Adipocyte (in vitro differentiated cells): Measurements from ENCODE around the gene ANGPTL4.
A peak's percentile ranks its signal among the peaks of the same experiment; 100 is the strongest.
"Not testable (repeated sequence)": the region's sequence is repeated elsewhere in the genome, so short reads cannot be mapped to it uniquely, and the experiment has no call there.

ENCODE experiments used
- DNase-seq: peaks from one replicate; pipeline ENCODE4 v3.0.0-alpha.2; 2015; ENCODE audit warnings: low read depth
- H3K27me3 ChIP-seq: replicated peaks from 2 replicates; pipeline ENCODE4 v1.7.0; 2013; ENCODE audit warnings: mild to moderate bottlenecking, low read length, moderate library complexity; ENCODE audit not compliant: control insufficient read depth, insufficient read depth
- H3K36me3 ChIP-seq: 2 replicates; pipeline ENCODE4 v1.7.0; 2013; ENCODE audit warnings: low read length, mild to moderate bottlenecking, moderate library complexity; ENCODE audit not compliant: control insufficient read depth, insufficient read depth, severe bottlenecking
- H3K4me1 ChIP-seq: 2 replicates; pipeline ENCODE4 v1.7.0; 2013; ENCODE audit warnings: mild to moderate bottlenecking, low read length, moderate library complexity; ENCODE audit not compliant: control insufficient read depth, insufficient read depth
- H3K4me3 ChIP-seq: 2 replicates; pipeline ENCODE4 v1.7.0; 2013; ENCODE audit warnings: mild to moderate bottlenecking, low read length, moderate library complexity
- H3K9ac ChIP-seq: 2 replicates; pipeline ENCODE4 v1.7.0; 2013; ENCODE audit warnings: mild to moderate bottlenecking, low read length, moderate library complexity
- H3K9me3 ChIP-seq: 2 replicates; pipeline ENCODE4 v1.7.0; 2013; ENCODE audit warnings: mild to moderate bottlenecking, low read length, moderate library complexity; ENCODE audit not compliant: control insufficient read depth

The ANGPTL4 gene

DNA sequence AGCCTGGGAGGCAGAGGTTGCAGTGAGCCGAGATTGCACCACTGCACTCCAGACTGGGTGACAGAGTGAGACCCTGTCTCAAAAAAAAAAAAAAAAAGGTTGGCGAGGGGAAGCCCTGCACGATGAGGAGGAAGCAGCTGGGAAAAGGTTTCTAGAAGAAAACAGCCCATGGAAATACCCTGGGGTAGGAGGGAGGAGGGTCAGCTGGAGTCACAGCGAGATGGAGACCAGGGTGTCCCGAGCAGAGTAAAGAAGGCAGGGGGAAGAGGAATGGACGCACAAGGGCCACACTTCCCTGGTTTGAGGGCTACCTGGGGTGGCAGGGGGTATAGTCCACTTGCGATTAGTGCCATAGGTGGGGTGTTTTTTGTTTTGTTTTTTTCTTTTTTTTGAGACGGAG lies 27.3 kb upstream of the ANGPTL4 start:
- peaks cover 41% of the 10 kb centered on the region for H3K27me3 ChIP-seq

DNA sequence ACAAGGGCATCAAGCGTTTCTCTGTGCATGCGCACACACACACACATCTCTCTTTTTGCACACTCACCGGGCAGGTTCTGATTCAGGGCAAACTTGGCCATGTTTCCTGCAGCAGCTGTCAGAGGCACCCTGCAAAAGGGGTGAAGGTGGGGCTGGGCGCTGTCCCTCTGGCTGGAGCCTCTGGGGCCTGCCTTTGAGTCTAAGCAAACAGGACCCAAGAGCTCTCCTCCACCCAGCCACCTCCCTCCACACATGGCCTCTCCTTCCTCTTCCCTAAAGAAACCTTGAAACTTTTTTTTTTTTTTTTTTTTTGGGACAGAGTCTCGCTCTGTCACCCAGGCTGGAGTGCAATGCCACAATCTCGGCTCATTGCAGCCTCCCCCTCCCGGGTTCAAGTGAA lies 26.2 kb upstream of the ANGPTL4 start:
- H3K36me3 ChIP-seq: no peaks in the 10 kb centered on the region
- no peak overlapping the region for H3K9ac ChIP-seq
- no peaks in the 10 kb centered on the region for H3K9me3 ChIP-seq
- no peaks in the 10 kb centered on the region for H3K4me1 ChIP-seq
- H3K27me3 ChIP-seq: peaks cover 41% of the 10 kb centered on the region
- no peak overlapping the region for H3K4me3 ChIP-seq
- no peak for DNase-seq

More for the DNA sequence above, 27.3 kb upstream of the ANGPTL4 start:
- H3K9ac ChIP-seq: no peak overlapping the region
- H3K9me3 ChIP-seq: no peaks in the 10 kb centered on the region
- no peaks in the 10 kb centered on the region for H3K36me3 ChIP-seq
- DNase-seq: no peak
- H3K4me3 ChIP-seq: no peak overlapping the region
- H3K4me1 ChIP-seq: no peaks in the 10 kb centered on the region

DNA sequence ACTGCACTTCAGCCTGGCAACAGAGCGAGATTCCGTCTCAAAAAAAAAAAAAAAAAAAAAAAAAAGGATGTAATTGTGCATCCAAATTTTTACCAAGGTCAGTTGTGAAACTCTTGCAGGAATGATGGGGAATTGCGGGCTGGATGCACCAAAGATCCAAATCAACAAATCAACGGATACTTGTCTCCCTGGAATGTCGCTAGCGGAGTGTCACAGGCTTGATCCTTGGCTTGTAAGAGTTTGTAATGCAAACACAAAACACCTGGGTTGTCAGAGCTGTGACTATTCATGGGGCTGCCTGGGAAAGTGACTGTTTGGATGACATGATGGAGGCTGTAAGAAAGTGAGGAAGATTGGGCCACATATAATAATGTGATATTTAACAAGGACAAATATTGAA lies 25.1 kb upstream of the ANGPTL4 start:
- Histone ChIP-seq H3K27me3 (peaks cover 35% of the 10 kb centered on the region), H3K9ac (no peak overlapping the region), H3K4me3 (no peak overlapping the region), H3K4me1 (peaks cover 4% of the 10 kb centered on the region), H3K9me3 (no peaks in the 10 kb centered on the region), H3K36me3 (no peaks in the 10 kb centered on the region)
- no peak for DNase-seq

GRCh38 chr19:8340341-8341096 lies 23.4 kb upstream of the ANGPTL4 start:
- no peak overlapping the region for H3K9ac ChIP-seq
- no peak overlapping the region for H3K4me3 ChIP-seq
- no peaks in the 10 kb centered on the region for H3K9me3 ChIP-seq
- peaks cover 26% of the 10 kb centered on the region for H3K27me3 ChIP-seq
- peaks cover 4% of the 10 kb centered on the region for H3K4me1 ChIP-seq
- H3K36me3 ChIP-seq: no peaks in the 10 kb centered on the region
- no peak for DNase-seq

DNA sequence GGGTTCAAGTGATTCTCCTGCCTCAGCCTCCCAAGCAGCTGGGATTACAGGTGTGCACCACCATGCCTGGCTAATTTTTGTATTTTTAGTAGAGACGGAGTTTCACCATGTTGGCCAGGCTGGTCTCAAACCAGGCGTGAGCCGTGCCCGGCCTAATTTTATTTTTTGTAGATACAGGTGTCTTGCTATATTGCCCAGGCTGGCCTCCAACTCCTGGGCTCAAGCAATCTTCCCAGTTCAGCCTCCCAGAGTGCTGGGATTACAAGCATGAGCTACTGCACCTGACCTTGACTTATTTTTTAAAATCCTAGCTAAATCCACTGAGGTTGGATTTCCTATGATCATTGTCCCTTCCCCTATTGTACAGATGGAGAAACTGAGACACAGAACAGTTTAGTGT lies 22.5 kb upstream of the ANGPTL4 start:
- H3K27me3 ChIP-seq: peaks cover 19% of the 10 kb centered on the region
- not testable (repeated sequence) for H3K9me3 ChIP-seq, DNase-seq, H3K4me3 ChIP-seq, H3K4me1 ChIP-seq, H3K36me3 ChIP-seq, H3K9ac ChIP-seq

GRCh38 chr19:8342316-8342683 lies 21.7 kb upstream of the ANGPTL4 start:
- no peak overlapping the region for H3K4me3 ChIP-seq
- H3K9ac ChIP-seq: no peak overlapping the region
- no peak for DNase-seq
- no peaks in the 10 kb centered on the region for H3K9me3 ChIP-seq
- H3K27me3 ChIP-seq: peaks cover 19% of the 10 kb centered on the region
- H3K4me1 ChIP-seq: peaks cover 4% of the 10 kb centered on the region
- no peaks in the 10 kb centered on the region for H3K36me3 ChIP-seq

DNA sequence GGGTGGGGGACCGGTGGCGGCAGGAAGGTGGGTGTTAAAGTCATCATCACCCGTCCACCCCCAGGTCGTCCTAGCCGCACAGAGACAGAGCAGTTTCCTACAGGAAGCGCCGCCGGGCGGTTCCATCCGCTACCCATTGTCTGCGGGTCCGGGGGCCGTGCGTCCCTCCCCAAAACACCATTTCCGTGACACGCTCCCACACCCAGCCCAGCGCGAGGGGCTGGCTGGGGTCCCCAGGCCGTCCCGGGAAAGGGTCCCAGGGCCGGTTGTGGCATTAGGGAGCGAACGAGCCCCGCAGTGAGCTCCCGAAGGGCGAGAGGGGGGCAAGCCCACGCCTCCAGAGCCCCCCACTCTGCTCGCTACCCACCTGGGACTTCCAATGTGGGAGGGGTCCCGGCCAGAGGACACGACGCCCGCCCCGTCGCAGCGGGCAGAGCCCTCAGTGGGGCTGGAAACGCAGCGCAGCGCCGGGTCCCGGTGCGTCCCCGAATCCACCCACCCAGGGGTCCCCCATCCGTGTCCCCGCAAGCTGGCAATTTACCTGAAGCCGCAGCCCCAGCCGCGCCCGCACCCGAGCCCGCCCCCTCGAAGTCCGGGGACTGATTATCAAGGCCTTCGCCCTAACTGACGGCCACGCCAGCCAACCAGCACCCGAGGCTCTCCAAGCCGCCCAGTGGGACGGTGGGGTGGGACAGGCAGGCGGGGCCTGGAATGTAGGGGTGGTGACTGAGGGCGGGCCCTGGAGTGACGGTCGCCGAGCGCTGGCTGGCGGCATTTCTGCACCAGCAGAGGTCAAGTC lies 21.1 kb upstream of the ANGPTL4 start, which contains the start of gene KANK3:
TSS of gene KANK3 (minus strand) at position 579 of the 799 bp plus-strand sequence. CDS start 5,434 bp downstream, outside the sequence.
- H3K4me3 ChIP-seq: peak within 1 kb of the TSS; percentile 66
- no peaks in the 10 kb centered on the region for H3K9me3 ChIP-seq
- no peaks in the 10 kb centered on the region for H3K36me3 ChIP-seq
- peak within 1 kb of the TSS; percentile 25 for H3K9ac ChIP-seq
- DNase-seq: peak; percentile 92
- H3K4me1 ChIP-seq: peaks cover 8% of the 10 kb centered on the region
- peaks cover 15% of the 10 kb centered on the region for H3K27me3 ChIP-seq

- DNase-seq: no peak
- Histone ChIP-seq H3K4me3 (peak overlapping the region; percentile 36), H3K36me3 (no peaks in the 10 kb centered on the region), H3K9me3 (no peaks in the 10 kb centered on the region), H3K27me3 (peaks cover 15% of the 10 kb centered on the region), H3K9ac (no peak overlapping the region), H3K4me1 (peaks cover 9% of the 10 kb centered on the region)
Observed at GRCh38 chr19:8343483-8343844, 20.5 kb upstream of the ANGPTL4 start.

DNA sequence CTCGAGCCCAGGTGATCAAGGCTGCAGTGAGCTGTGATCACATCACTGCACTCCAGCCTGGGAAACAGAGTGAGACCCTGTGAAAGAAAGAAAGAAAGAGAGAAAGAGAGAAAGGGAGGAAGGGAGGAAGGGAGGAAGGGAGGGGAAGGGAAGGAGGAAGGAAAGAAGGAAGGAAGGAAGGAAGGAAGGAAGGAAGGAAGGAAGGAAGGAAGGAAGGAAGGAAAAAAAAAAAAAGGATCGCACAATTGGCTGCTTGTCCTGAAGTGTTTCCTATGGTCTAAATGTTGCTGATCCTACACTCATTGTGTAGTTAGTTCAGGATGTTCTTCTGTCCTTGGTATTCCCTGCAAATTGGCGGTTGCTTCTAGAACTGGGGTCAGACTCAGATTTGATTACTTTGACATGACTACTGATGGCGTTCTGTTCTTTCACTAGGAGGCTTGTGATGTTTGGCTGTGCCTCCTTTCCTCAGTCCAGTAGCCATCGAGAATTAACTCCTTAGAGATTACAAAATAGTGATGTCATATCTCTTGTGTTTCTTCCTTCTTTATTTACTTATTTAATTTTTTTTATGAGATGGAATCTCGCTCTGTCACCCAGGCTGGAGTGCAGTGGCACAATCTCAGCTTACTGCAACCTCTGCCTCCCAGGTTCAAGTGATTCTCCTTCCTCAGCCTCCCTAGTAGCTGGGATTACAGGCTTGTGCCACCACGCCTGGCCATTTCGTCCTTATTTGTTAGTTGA lies 14.2 kb upstream of the ANGPTL4 start:
- not testable (repeated sequence) for H3K9ac ChIP-seq, H3K36me3 ChIP-seq, H3K27me3 ChIP-seq, DNase-seq, H3K4me3 ChIP-seq, H3K9me3 ChIP-seq
- peaks cover 20% of the 10 kb centered on the region for H3K4me1 ChIP-seq

GRCh38 chr19:8352134-8352827 lies 11.7 kb upstream of the ANGPTL4 start:
- Histone ChIP-seq H3K27me3 (no peaks in the 10 kb centered on the region), H3K9ac (peak overlapping the region; percentile 47)
- no peak for DNase-seq

More at GRCh38 chr19:8352134-8352827, 11.7 kb upstream of the ANGPTL4 start:
- Histone ChIP-seq H3K4me1 (peaks cover 35% of the 10 kb centered on the region), H3K4me3 (peak overlapping the region; percentile 5), H3K36me3 (no peaks in the 10 kb centered on the region), H3K9me3 (no peaks in the 10 kb centered on the region)
